ENCODE results near the gene TBC1D10A.
A peak's percentile ranks its signal among the peaks of the same experiment; 100 is the strongest.

Gene TBC1D10A

DNA sequence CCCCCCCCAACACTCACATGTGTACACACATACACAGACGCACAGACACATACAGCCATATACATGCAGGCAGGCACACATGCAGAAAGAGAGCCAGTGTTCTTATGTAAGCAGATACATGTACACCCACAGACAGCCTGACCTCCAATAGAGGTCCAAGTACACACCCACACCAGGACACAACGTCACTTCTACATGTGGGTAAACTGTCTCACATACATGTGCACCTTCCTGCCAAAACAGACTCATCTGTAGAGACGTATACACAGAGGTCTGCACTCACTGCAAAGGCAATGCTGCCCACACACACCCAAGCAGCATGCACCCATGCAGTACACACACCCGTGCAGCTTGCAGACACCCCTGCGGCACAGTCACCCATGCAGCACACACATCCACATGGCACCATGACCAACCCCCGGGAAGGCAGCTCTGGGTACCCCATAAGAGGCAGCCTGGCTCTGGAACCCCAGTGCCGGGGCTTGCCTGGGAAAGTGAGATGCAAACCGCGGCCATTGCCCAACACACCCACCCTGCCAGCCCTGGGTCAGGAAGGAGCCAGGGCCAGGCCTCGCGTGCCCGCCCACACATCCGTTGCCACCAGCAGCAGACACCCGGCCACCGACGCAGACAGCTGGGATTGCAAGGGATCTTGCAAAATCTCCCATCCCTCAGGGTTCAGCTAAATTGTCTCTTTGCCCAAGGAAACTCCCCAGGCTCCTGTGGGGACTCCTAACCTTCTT, 47.5 kb downstream of the TBC1D10A start:
- Histone ChIP-seq H3K27ac (replicated peaks) (peak overlapping the region; percentile 37), H3K27me3 (ENCODE audit: insufficient read depth, poor library complexity, severe bottlenecking) (no peaks in the 10 kb centered on the region), H3K4me3 (replicated peaks; ENCODE audit: insufficient read depth, low read length) (no peak overlapping the region)
- DNase-seq (ENCODE audit: low read depth in 1 of 2, low spot score in 1 of 2), result peak; percentile 81 to 94
- TF ChIP-seq, protein P1, sequence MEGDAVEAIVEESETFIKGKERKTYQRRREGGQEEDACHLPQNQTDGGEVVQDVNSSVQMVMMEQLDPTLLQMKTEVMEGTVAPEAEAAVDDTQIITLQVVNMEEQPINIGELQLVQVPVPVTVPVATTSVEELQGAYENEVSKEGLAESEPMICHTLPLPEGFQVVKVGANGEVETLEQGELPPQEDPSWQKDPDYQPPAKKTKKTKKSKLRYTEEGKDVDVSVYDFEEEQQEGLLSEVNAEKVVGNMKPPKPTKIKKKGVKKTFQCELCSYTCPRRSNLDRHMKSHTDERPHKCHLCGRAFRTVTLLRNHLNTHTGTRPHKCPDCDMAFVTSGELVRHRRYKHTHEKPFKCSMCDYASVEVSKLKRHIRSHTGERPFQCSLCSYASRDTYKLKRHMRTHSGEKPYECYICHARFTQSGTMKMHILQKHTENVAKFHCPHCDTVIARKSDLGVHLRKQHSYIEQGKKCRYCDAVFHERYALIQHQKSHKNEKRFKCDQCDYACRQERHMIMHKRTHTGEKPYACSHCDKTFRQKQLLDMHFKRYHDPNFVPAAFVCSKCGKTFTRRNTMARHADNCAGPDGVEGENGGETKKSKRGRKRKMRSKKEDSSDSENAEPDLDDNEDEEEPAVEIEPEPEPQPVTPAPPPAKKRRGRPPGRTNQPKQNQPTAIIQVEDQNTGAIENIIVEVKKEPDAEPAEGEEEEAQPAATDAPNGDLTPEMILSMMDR (IDR thresholded peaks at IDR 0.05; ENCODE audit: insufficient read depth, low read length), result no peak
- peak; percentile 92 for TF ChIP-seq POLR2AphosphoS5 (IDR thresholded peaks at IDR 0.05; ENCODE audit: low read depth)

DNA sequence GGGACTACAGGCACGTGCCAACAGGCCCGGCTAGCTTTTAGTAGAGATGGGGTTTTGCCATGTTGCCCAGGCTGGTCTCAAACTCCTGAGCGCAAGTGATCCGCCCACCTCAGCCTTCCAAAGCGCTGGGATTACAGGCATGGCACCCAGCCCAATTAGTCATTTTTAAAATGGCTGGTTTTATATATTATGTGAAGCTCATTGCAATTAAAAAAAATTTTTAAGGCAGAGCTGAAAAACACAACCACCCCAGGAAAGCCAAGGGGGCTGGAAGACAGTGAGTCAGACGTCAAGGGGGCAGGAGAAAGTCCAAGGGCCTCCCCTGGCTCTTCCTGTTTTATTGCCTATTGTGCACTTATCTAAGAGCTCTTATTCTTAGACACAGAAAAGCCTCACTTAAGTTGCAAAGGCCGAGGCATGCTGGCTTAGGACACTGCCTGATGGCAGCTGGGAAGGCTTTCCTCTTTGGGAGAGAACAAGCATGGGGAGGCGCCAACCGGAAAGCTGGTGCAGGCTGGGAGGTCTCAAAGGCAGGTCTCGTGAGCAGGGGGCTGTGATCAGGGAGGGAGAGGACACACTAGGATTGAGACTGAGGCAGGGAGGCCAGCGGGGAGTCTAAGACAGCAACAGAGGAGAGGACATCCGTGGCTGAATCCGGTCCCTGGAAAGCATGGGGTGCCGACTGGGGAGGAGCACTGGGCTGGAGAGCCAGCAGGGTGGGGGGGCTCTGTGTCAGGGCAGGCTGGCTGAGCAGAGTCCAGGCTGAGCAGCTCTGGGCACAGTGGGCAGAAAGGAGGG, 49.0 kb downstream of the TBC1D10A start:
- peak in 1 of 2 experiments; percentile 40 for DNase-seq (ENCODE audit: low read depth in 1 of 2, low spot score in 1 of 2)
- Histone ChIP-seq H3K4me3 (replicated peaks; ENCODE audit: insufficient read depth, low read length) (no peak overlapping the region), H3K27me3 (ENCODE audit: insufficient read depth, poor library complexity, severe bottlenecking) (no peaks in the 10 kb centered on the region), H3K27ac (replicated peaks) (peak overlapping the region; percentile 47)
- TF ChIP-seq GABPA (IDR thresholded peaks at IDR 0.05; ENCODE audit: low read depth) (no peak), SPI1 (IDR thresholded peaks at IDR 0.05; ENCODE audit: borderline replicate concordance, low read depth) (peak; percentile 65; the same call in 1 of the 2 replicates), POLR2AphosphoS5 (IDR thresholded peaks at IDR 0.05; ENCODE audit: low read depth) (no peak)
- TF ChIP-seq, protein P2, sequence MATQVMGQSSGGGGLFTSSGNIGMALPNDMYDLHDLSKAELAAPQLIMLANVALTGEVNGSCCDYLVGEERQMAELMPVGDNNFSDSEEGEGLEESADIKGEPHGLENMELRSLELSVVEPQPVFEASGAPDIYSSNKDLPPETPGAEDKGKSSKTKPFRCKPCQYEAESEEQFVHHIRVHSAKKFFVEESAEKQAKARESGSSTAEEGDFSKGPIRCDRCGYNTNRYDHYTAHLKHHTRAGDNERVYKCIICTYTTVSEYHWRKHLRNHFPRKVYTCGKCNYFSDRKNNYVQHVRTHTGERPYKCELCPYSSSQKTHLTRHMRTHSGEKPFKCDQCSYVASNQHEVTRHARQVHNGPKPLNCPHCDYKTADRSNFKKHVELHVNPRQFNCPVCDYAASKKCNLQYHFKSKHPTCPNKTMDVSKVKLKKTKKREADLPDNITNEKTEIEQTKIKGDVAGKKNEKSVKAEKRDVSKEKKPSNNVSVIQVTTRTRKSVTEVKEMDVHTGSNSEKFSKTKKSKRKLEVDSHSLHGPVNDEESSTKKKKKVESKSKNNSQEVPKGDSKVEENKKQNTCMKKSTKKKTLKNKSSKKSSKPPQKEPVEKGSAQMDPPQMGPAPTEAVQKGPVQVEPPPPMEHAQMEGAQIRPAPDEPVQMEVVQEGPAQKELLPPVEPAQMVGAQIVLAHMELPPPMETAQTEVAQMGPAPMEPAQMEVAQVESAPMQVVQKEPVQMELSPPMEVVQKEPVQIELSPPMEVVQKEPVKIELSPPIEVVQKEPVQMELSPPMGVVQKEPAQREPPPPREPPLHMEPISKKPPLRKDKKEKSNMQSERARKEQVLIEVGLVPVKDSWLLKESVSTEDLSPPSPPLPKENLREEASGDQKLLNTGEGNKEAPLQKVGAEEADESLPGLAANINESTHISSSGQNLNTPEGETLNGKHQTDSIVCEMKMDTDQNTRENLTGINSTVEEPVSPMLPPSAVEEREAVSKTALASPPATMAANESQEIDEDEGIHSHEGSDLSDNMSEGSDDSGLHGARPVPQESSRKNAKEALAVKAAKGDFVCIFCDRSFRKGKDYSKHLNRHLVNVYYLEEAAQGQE (IDR thresholded peaks at IDR 0.05; ENCODE audit: insufficient replicate concordance, low read depth), result no peak
- TF ChIP-seq, protein P1 (IDR thresholded peaks at IDR 0.05; ENCODE audit: insufficient read depth, low read length), result no peak

DNA sequence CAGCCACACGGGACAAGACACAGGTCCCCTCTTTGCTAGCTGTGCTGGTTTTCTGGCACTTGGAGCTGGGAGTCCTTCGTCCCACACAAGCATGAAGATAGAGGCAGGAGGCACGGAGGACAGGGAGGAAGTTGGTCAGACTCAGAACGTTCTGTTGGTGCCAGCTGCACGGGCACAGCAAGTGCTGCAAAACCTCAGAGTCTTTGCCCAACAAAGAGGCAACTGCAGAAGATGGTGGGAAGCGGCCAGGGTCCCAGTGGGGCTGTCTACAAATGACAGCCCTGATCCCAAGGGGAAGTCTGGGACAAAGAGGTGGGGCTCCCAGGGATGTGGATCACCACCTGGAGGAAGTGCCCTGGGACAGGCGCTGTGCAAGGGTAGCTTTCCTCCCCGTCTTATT, 50.7 kb downstream of the TBC1D10A start:
- DNase-seq (ENCODE audit: low read depth in 1 of 2, low spot score in 1 of 2), result peak in 1 of 2 experiments; percentile 72
- Histone ChIP-seq H3K27me3 (ENCODE audit: insufficient read depth, poor library complexity, severe bottlenecking) (no peaks in the 10 kb centered on the region), H3K4me3 (replicated peaks; ENCODE audit: insufficient read depth, low read length) (no peak overlapping the region), H3K27ac (replicated peaks) (peak overlapping the region; percentile 41)
- TF ChIP-seq, protein P1 (IDR thresholded peaks at IDR 0.05; ENCODE audit: insufficient read depth, low read length), result no peak
- TF ChIP-seq, protein P2 (IDR thresholded peaks at IDR 0.05; ENCODE audit: insufficient replicate concordance, low read depth), result no peak
- TF ChIP-seq GABPA (IDR thresholded peaks at IDR 0.05; ENCODE audit: low read depth) (no peak), SPI1 (IDR thresholded peaks at IDR 0.05; ENCODE audit: borderline replicate concordance, low read depth) (peak; percentile 74; the same call in 1 of the 2 replicates), POLR2AphosphoS5 (IDR thresholded peaks at IDR 0.05; ENCODE audit: low read depth) (no peak)
